Stimulated activated CD8-positive, alpha-beta memory T cell treated with anti-CD3 and anti-CD28 coated beads, Interleukin-4, amount 100 ng/mL, for 1 hour (primary cell): ENCODE data around the gene CDK19.
"Not testable (repeated sequence)": the region's sequence is repeated elsewhere in the genome, so short reads cannot be mapped to it uniquely, and the experiment has no call there.

Experiments used
- DNase-seq, 2 donors: peaks; one replicate each; pipeline ENCODE4 v3.0.0-alpha.2; 2020; ENCODE audit warnings: low read depth in 2 of 2, low spot score in 1 of 2

The CDK19 gene

DNA sequence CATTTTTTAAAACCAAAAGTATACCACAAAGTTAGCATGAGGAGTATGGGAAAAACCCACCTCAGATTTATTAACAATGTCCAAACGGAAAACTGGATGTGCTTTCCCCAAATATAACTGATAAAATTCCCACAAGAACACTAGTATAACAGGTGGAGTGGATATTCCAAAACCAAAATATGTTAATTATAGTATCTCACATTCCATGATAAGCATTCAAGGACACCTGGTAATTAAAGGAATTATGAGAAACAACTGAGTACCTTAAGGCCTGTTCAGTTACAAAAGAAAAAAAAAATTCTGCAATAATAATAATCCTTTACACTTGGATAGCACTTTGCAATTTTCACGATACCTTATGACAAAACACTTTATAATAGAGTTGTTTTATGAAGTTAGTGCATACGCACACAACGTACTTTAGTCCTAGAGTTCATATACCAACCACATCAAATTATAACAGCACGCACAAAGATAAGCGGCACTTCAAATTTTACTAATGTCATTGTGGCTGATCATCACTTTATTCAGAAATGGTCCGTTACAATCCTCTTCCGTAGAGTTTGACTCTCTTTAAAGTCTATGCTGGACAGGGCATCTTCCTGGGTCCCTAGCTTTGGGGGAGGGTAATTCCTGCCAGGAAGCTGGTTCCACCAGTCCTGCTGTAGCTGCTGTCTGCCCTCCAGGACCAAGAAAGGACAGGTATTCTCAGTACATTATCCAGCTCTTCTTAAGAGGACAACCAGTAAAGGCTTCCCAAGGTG is 1.7 kb downstream of the CDK19 start:
- DNase-seq: no peak

DNA sequence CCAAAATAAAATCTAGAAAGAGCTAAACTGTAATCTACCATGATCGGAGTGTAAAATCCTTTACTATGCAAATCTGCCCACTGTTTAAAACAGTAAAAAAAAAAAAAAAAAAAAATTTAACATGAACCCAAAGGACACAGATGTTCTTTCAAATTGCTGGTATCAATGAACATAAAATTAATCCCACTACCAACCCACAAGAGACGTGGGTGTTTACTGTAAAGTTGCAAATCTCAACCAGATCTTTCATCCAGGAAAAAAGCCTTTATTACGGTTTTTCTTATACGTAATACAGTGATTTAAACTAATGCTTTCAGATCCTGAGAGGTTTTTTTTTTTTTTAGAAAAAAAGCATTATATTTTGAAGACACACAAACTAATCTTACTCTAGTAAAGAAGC is 2.5 kb downstream of the CDK19 start:
- no peak for DNase-seq

GRCh38 chr6:110810896-110811586 is 4.2 kb downstream of the CDK19 start:
- no peak for DNase-seq

DNA sequence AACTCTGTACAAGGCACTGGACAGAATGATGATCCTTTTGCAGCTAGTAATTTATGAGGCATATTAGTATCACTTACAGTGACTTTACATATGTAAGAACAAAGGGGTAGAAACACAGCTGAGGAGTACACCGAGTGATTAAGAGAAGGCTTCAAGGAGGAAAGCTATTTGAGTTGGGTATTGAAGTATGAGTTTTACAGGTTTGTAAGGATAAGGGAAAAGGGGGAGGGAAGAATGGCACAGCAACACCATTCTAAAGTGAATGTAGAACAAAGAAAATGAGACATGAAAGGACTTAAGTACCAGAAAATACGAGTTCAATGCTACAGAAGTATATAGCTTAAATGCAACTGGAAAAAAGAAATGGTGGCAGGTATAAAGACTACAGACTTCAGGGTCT is 5.5 kb downstream of the CDK19 start:
- no peak for DNase-seq

DNA sequence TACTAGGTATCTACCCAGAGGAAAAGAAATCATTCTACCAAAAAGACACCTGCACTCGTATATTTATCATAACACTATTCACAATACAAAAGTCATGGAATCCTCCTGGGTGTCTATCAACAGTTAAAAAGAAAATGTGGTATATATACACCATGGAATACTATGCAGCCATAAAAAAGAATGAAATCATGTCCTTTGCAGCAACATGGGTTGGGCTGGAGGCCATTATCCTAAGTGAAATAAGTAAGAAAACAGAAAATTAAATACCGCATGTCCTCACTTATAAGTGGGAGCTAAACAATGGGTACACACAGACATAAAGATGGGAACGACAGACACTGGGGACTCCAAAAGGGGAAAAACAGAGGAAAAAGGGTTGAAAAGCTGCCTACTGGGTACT is 13.1 kb downstream of the CDK19 start:
- not testable (repeated sequence) for DNase-seq

GRCh38 chr6:110800839-110801196 is 14.5 kb downstream of the CDK19 start:
- DNase-seq: no peak

DNA sequence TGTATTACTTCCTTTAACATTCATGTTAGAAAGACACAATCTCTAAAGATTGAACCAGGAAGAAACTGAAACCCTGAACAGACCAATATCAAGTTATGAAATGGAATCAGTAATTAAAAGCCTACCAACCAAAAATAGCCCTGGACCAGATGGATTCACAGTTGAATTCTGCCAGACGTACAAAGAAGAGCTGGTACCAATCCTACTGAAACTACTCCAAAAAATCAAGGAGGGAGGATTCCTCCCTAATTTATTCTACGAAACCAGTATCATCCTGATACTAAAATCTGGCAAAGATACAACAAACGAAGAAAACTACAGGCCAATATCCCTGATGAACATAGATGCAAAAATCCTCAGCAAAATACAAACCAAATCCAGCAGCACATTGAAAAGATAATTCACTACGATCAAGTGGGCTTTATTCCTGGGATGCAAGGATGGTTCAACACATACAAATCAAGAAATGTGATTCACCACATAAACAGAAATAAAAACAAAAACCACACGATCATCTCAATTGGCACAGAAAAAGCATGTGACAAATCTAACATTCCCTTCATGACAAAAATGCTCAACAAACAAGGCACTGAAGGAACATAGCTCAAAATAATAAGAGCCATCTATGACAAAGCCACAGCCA is 15.0 kb downstream of the CDK19 start:
- no peak for DNase-seq

GRCh38 chr6:110799655-110800054 is 15.6 kb downstream of the CDK19 start:
- DNase-seq: no peak

DNA sequence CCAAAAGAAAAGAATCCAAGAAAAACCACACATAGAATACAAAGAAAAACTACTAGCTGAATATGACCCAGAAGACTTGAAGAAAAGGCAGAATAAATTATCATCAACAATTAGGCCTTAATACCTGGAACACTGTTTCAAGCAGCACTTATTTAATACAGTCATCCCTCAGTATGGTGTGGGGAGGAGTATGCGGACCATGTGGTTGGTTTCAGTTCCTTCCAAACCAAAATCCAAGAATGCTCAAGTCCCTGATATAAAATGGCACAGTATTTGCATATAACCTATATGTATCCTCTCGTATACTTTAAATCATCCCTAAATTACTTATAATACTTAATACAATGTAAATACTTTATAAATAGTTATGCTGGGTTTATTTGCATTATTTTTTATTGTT is 16.1 kb downstream of the CDK19 start:
- no peak for DNase-seq

GRCh38 chr6:110795271-110795670 is 20.0 kb downstream of the CDK19 start:
- DNase-seq: no peak

GRCh38 chr6:110786696-110787095 is 28.6 kb downstream of the CDK19 start:
- no peak for DNase-seq

GRCh38 chr6:110786271-110786670 is 29.0 kb downstream of the CDK19 start:
- DNase-seq: no peak

DNA sequence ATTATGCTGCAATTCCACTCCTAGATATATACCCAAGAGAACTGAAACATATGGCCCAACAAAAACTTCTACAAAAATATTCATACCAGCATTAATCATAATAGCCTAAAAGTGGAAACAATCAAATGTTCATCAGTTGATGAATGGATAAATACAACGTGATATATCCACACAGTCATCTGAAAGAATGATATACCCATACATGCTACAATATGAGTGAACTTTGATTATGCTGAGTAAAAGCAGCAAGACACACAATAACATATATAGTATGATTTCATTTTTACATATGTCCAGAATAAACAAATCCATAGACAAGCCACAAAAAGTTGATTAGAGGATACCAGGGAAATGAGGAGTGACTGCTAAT is 30.7 kb downstream of the CDK19 start:
- no peak for DNase-seq

DNA sequence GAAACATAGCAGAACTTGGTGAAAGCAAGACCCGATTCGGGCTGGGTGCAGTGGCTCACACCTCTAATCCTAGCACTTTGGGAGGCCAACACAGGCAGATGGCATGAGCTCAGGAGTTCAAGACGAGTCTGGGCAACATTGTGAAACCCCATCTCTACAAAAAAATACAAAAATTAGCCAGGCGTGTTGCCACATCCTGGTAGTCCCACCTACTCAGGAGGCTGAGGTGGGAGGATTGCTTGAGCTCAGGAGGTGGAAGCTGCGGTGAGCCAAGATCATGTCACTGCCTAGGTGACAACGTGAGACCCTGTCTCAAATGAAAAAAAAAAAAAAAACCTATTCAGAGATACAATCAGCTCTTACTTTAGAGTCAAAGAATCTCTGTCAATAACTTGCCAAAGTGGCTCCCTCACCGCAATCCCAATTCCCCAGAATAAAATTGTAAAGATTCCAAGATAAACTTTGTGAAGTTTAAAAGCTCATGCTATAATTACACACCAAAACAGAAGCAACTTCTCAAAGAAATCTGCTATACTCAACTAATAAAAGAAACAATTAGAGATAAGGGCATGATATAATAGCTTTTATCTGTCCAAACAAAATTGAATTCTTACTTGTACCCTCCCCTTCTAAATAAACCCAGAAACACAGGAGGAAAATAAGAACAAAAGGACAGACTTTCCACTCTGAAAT is 33.6 kb downstream of the CDK19 start:
- DNase-seq: no peak

GRCh38 chr6:110778333-110778732 is 36.9 kb downstream of the CDK19 start:
- no peak for DNase-seq

GRCh38 chr6:110777636-110778035 is 37.6 kb downstream of the CDK19 start:
- DNase-seq: no peak

GRCh38 chr6:110776413-110776812 is 38.9 kb downstream of the CDK19 start:
- DNase-seq: no peak

DNA sequence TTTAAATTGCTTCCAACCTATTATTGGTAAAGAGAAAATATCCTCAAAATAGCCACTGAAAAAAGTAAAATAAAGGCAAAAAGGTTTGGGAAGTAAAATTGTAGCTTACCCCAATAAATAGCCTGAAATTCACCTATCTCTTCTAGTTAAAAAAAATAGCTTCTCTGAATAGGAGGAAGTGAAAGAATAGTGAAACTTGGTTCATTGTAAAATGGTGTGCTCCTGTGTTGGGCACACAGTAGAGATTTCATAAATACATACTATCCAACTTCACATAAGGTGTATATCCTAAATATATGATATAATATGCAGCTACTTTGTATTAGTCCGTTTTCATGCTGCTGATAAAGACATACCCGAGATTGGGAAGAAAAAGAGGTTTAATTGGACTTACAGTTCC is 45.3 kb downstream of the CDK19 start:
- DNase-seq: no peak

DNA sequence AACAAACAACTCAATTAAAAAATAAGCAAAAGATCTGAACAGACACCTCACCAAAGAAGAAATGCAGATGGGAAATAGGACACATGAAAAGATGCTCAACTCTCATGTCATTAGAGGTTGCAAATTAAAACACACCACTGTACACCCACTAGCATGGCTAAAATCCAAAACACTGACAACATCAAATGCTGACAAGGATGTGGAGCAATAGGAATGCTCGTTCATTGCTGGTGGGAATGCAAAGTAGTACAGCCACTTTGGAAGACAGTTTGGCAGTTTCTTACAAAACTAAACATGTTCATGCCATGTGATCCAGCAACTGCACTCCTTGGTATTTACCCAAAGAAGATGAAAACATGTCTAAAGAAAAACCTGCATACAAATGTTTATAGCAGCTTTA is 47.2 kb downstream of the CDK19 start:
- DNase-seq: no peak

DNA sequence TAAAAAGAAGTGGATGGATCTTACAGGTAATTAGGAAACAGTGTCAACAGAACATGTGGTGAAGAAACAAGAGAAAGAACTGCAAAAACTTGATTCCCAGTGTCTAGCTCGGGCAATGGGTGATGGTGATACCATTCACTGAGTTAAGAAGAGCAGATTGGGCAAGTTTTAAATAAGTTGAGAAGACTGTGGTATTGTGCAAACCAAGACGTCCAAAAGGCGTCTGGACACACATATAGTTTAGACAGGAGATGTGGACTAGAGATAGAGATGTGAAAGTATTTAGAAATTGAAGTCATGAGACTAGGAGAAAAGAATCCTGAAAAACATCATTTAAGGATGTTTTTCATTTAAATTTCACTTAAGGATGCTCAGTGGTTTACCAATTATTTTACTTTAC is 53.9 kb downstream of the CDK19 start:
- DNase-seq: no peak

DNA sequence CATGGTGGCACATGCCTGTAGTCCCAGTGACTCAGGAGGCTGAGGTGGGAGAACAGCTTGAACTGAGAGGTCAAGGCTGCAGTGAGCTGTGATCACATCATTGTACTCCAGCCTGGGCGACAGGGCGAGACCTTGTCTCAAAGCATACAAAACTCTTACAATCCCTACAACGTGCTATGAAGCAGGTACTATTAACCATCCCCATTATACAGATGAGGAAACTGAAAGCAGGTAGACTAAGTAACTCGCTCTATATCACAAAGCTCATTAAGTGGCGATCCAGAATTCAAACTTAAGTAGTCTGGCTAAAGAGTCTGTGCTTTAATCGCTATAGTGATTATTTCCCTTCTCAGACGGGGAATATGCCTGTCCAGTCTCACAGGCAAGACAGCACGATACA is 54.7 kb downstream of the CDK19 start:
- no peak for DNase-seq

- DNase-seq: not testable (repeated sequence)
Measured at GRCh38 chr6:110760098-110760497, 55.2 kb downstream of the CDK19 start.
